NCI-H524 (cell line): ENCODE measurements around the gene KLRF1.

Source experiments
- DNase-seq, 2 experiments: peaks; one replicate each; lab custom pipeline; 2025; lab: John Stamatoyannopoulos, UW

Gene KLRF1, protein sequence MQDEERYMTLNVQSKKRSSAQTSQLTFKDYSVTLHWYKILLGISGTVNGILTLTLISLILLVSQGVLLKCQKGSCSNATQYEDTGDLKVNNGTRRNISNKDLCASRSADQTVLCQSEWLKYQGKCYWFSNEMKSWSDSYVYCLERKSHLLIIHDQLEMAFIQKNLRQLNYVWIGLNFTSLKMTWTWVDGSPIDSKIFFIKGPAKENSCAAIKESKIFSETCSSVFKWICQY

DNA sequence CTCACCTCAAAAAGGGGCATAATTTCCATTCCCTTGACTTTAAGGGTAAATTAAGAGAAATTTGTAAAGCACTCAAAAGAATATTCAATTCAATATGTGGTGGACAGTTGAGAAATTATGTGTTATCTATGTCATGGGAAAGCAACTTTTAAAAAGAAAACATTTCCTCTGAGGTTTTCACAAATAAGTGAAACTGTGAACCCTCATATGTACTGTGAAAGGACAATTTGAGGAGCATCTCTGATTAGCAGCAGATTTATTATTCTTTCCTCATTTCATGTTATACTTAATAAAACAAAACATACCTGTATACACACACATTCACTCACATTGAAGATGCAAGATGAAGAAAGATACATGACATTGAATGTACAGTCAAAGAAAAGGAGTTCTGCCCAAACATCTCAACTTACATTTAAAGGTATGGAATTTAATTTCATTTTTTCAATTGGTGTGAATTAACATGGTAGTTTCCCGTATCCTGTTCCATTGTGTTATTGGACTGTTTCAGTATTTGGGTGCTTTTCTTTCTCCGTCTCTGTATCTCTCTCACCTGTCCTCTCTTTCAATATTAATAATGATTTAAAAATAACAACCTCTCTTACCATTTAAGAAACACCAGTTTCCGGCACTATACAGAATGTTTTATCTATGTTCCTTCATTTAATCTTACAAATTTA, at the start of gene KLRF1:
KLRF1 (plus strand) TSS at position 273 of the 680 bp plus-strand sequence; CDS start at position 337, 64 bp downstream.
- no peak for DNase-seq

DNA sequence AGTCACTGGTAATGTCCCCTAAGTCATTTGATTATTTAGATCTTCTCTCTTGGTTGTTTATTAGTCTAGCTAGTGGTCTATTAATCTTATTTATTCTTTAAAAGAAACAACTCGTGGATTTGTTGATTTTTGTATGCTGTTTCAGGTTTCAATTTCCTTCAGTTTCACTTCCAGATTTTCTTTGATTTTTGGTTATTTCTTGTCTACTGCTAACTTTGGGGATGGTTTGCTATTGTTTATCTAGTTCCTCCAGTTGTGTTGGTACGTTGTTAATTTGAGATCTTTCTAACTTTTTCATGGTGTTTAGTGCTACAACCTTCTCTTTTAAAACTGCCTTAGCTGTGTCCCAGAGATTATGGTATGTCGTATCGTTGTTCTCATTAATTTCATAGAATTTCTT, 48.1 kb upstream of the KLRF1 start:
- DNase-seq: no peak

DNA sequence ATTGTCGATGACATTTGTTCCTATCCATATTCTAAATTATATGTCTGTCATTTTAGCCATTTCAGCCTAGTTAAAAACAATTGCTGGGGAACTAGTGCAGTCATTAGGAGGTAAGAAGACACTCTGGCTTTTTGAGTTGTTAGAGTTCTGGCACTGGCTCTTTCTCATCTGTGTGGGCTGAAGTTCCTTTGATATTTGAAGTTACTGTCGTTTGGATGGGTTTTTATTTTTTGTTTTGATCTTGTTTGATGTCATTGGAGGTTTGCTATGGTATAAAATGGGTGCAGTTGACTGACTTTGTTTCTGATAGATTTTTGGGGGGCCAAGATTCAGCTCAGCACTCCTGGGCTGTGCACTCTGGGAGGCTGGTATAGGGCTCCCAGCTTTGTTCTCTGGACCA, 45.9 kb upstream of the KLRF1 start:
- DNase-seq: no peak

DNA sequence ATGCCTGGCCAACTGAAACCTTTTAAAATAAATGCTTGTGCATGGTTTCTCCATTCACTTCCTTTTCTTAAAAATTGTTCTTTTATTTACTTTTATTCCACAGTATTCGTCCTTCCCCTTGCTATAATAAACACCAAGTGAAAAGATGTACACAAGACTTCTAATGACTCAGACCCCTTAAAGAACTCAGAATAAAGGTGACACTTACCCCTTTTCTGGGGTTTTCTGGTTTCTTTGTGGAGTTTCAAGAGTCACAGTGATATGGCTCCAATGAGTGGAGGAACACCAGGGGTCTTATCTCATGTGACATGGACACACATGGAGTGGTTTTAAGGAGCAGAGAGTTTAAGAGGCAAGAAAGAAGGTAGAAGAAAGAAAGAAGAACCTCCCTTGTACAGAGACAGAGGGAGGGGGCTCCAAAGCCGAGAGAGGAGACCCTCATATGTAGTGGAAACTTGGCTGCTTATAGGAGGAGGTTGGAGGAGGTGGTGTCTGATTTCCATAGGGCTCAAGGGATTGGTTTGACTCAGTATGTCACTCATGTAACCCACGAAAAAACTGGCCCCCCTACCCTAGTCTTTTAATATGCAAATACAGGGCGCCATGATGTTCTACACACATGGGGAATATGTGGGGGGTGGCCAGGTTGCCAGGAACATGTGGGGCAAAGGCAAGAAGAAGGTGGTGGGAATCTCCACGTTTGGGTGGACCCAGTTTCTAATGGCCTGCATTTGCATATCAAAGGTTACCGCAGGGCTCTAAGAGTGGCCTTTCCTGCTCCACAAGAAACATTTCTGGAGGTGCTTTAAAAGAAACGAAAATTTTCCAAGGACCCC, 44.5 kb upstream of the KLRF1 start:
- no peak for DNase-seq

DNA sequence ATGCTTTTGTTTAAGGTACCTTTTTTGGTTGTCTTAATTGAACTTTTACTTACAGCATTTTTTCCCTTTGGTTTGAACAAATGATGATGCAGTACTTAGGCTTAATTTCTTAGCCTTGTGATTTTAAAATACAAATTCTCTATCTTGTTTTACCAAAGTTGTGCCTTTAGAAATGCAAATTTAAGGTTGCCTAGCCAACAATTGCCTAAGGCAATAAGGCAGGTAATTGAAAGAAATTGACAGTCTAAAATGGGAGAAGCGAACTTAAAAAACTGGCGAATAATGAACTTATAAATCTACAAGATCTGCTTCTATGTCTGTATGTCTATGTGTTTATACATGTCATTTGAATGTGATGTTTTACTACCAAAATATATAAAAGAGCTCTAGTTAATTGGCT, 43.0 kb upstream of the KLRF1 start:
- DNase-seq: no peak

DNA sequence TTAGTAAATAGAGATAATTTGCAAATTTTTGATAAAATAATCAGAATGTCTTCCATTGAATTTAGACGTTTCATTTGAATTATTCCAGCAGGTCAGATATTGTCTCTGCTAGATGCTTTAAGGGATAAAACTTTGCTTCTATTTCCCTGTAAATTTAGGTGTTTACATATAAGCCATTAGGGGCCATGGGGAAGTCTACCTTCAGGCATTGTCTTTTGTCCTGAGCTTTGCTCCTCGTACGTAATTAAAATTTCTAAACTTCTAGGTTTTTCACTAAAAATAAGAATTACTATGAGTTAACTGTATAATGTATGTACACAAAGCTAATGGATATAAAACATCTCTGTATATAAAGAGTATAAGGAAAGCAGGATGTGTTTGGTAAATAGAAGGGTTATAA, 42.5 kb upstream of the KLRF1 start:
- no peak for DNase-seq

DNA sequence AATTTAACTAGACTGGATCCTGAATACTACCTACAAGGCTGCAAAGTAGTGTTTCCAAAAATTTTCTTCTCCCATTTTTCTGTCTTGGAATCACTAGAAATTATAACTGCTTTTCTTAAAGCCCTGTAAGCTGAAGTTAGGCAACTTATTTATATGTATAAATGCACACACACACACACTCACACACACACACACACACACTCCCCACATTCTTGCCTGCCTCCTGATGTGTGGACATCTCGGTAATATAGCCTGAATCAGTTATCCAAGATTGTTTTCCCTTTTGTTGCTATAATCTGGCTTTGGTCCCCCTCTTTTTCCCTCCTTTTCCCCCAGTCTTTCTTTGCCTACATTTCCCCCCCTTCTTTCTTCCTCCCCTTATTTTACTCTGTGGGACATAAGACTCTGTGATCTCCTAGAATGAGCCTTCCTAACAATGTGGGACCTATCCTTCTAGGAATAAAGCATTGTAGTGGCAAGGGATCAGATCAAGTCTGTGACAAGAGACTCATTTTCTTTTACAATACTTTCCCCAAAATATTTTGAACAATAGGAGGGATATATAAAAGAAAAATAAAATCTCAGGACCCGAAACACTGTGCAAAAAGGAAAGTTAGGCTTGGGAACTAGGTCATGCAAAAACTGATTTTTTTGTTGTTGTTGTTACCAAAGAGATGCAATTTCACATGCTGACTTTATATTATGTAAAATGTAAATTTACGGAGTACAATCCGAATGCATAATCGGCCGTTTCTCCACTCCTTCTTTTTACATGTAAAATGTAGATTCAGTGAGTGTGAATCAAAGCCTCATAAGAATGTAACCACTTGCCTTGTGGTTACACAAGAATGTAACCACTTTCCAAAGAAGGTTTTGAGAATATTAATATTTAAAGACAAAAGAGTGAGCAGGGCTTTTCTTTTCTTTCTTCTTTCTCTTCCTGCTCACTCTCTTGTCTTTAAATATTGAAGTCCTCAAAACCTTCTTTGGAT, 40.3 kb upstream of the KLRF1 start:
- no peak for DNase-seq

DNA sequence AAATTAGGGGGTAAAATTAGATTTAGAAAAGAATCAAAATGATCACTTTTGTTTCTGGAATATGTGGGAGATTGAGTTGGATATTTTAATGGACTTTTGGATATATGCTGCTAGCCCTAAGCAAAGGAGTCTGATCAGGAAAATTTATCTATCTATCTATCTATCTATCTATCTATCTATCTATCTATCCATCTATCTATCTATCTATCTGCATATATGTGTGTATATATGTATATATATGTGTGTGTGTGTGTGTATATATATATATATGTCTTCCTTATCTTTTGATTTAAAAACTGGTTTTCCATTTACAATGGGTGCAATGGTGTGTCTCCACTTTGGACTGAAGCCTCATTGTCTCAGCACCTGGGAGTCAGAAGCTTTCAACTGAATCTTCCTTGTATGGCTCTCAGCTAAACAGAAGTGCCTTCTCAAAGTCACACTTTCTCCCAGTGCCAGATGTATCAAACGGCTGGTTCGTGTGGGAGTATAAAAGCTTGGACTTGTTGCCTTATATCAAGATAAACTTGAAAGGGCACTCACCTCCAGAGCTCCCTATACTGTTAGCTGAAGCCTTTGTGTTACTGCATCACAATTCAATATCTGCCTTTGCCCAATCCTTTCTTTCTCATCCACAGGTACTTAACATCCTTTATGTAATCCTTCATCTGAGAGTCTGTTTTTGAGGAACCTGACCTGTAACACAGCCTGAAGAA, 34.9 kb upstream of the KLRF1 start:
- DNase-seq: no peak

DNA sequence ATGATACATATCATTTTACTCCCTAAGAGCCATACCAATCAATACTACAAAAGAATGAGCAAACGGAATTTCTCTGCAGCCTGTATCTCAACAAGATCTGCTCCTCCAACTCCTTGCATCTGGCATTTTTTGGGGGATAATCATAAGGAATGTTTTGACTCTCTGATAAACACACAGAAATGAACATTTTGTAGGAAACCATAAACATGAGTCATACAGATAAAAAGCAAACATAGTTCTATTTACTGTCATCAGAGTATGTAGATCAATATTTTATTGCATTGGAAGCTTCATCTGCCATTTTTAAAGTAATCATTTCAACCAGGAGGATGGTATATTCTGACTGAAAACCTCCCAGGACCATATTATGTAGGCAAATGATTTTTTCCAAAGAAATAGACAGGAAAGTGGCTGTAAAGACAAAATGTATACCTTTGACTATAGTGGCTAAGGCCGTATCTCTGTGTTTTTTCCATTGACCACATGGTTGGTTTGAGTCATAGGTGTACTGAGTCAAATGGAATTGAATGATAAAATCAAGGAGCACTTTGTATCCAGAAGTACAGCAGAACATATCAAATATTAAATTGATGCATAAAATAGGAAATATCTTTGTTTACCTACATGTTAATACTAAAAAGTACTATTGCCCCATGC, 34.2 kb upstream of the KLRF1 start:
- no peak for DNase-seq

DNA sequence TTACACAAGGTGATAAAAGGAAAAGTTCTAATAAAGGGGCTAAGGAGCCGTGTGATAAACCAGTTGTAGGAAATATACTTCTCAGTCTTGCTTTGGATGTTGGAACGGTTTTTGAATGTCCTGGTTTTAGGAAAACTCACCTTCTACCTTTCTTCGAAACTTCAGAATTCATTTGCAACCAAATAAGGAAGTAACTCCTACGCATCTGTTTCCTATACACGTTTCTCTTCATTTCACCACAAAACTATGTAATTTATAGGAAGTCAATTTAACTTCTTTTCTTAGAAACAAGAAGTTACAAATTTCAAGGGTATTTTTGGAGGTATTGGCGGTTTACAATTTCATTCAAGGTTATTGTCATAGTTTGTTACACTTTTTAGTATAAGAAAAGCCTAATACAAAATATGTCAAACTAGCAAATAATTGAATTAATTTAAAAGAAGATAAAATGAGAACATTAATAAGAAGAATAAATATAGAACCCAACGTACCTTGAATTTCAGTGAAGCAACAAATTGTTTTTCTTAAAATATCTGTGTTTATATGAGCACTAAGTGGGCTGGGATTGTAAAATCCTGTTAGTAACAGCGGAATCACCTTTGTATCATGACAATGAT, 33.4 kb upstream of the KLRF1 start:
- DNase-seq: no peak

DNA sequence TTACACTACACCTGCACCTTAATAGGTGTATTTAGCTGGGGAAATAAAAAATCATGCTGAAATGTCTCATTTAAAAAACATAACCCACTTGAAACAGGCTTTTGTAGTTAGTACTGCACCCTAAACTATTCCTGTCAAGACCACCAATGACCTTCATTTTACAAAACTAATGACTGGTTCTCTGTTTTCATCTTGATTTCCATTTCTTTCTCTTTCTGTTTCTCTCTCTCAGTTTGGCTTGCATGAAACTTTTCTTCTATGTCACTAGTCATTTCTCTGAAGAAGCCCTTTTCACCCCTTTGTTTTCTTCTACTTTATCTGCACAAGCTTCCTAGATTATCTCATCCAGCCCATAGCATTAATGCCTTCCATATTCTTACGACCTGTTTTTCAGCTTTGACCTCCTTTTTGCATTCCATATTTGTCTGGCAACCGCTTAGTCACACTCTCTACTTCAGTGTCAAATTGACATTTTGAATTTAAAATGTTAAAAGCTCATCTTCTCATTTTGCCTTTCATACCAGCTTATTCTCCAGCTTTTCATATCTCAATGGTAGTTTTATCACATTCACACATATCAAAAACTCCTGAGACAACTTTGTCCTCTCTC, 32.7 kb upstream of the KLRF1 start:
- DNase-seq: no peak

DNA sequence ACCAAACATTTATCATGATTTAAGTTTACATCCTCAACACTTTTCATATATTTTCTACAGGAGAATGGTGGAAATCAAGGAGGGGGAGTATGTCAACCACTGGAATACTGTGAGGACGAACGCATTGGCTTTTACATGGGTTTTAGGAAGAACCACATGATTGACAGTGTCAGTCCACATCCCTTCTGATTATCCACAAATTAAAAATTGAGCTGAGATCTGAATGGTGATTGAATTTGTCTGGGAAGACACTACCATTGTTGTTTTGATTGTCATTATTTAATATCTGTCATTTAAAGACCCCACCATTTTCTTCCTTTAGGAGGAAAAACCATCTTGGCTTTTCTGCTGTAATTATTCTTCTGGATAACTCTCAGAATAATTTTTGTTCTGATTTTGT, 31.3 kb upstream of the KLRF1 start:
- no peak for DNase-seq

DNA sequence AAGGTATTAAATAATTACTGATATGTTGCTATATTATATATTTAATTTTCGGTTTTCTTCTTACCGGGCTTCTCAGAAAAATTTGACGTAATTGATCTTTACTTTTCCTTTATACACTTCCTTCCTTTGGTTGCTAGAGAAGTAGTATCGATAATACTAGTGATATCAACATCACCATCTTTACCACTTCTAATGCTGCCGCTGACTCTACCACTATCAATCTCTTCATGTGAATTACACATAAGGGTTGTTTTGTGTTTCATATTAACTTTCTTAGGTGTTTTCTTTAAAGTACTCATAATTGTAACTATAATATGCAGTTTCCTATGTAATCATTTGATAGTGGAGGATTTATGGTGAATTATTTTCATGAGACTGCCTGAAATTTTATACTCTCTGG, 30.9 kb upstream of the KLRF1 start:
- DNase-seq: no peak

DNA sequence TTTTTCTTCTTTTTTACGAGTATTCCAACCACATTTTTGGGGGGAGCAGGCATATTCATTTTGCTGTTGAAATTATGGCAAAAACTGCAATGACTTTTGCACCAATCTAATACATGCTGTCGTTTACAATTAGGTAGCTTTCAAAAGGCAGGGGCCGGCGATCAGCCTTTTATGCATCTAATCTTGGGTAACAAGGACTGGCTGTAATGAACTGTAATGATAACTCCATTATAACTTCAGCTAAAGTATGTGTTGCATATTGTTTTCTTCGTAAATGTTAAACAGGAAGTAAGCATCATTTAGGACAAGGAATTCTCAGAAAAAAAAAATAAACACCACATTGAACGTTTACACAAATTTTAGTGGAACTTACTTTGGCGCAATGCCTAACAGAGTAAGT, 30.3 kb upstream of the KLRF1 start:
- no peak for DNase-seq

DNA sequence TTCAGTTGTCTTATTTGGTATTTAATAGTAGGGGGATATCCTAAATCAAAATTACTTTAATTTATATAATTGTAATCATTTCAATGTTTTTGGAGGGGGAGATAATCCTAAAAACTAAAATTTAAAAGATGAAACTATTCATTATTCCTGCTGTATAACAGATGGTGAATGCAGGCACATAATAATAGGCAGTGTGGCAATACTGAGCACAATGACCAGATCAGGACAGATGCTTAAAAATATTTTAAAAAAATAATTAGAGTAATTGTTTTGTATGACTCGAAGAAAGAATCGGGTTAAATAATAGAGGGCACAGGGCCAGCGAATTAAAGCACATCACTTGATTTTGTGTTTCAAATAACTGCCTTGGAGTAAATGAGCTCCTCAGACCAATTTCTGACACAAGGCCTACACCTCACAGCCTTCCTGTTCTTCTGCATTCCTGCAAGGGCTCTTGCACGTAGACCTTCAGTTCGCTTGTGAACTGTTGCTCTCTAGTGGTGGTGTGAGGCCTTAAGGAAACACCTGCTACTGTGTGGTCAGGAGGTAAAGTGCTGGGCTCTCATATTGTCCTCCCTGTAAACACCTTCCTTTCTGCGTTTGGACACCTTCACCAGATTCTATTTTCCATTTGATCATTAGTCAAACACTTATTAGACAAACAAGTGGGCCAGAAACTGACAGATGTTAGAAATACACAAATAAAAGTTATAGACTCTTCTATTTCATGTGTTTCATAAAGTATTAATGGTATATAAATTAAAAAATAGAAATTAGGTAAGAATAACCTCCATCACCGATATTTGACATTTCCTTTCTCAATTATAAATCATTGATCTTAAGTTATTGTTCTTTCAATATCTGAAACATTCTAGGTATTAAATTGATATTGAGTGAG, 29.3 kb upstream of the KLRF1 start:
- peak in 1 of 2 experiments; percentile 31 for DNase-seq

DNA sequence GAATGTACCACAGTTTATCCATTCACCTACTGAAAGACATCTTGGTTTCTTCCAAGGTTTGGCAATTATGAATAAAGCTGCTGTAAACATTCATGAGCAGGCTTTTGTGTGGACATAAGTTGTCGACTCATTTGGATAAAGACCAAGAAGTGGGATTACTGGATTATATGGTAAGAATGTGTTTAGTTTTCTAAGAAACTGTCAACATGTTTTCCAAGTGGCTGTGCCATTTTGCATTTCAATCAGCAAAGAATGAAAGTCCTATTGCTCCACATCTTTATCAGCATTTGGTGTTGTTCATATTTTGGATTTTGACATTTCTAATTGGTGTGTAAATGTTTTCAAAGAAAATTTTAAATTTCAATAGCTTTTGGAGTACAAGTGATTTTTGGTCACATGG, 27.3 kb upstream of the KLRF1 start:
- no peak for DNase-seq

DNA sequence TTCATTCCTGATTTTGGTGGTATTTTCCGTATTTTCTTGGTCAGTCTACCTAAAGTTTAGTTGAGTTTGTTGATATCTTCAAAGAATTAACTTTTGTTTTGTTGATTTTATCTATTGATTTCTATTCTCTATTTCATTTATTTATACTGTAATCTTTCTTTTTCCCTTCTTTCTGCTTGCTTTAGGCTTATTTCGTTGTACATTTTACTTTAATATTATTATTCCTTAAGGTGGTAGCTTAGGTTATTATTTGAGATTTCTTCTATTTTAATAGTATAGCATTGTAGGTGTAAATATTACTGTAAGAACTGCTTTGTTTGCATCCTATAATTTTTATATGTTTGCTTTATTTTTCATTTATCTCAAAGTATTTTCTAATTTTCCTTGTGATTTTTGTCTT, 21.4 kb upstream of the KLRF1 start:
- no peak for DNase-seq

DNA sequence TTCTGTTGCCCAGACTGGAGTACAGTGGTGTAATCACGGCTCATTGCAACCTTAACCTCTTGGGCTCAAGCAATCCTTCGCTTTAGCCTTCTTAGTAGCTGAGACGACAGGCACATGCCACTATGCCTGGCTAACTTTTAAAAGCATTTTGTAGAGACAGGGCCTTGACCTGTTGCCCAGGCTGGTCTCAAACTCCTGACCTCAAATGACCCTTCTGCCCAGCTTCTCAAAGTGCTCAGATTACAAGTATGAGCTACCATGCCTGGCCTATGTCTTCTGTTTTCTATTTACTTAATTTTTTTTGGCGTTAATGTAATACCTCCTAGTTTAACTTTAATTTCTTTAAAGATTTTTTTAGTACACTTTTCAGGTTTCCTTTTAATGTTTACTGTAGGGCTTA, 20.6 kb upstream of the KLRF1 start:
- no peak for DNase-seq

DNA sequence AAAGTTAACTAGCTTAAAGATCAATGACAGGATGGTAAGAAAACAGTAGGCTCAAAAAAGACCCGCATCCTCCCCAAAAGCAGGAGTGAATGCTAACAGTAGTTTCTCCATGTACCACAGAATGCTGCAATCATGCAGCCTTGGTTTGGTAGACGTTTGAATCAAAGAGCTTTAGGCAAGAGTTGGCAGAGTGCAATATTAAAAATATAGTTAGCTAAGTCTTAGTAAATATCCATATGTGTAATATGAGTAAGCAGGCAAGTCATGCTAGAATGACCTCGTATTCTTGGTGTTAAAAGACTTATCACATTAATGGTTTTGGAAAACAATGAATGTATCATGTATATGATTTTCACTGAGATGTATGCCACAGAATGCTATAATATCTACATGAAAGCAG, 18.8 kb upstream of the KLRF1 start:
- DNase-seq: no peak
